Measurements from ENCODE around the gene PI4K2A. TPM values are rescaled to one million over a fixed set of nuclear protein-coding genes. Genes with fewer than 3 reads are reported as not detected.

PI4K2A gene
- total RNA-seq, 1 donor from 2014 or later, result 11.9 TPM

- H3K4me1 Mint-ChIP-seq, result peaks cover 36% of the 10 kb centered on the region
- H3K4me1 ChIP-seq, result peaks cover 40% of the 10 kb centered on the region
- no peaks in the 10 kb centered on the region for H3K36me3 ChIP-seq
- H3K27me3 ChIP-seq, result no peaks in the 10 kb centered on the region
- peak overlapping the region; percentile 31 for H2AFZ ChIP-seq (replicated peaks)
- H3K9ac ChIP-seq, result no peak overlapping the region
- peaks cover 14% of the 10 kb centered on the region for H4K20me1 ChIP-seq (ENCODE audit: low read depth)
- peak overlapping the region; percentile 20 for H3K27ac Mint-ChIP-seq
- TF ChIP-seq EZH2 (IDR thresholded peaks at IDR 0.05) (no peak), CTCF (IDR thresholded peaks at IDR 0.05) (no peak), EZH2phosphoT487 (IDR thresholded peaks at IDR 0.05) (no peak)
- H3K79me2 ChIP-seq (ENCODE audit: low read depth), result peaks cover 26% of the 10 kb centered on the region
- peaks cover 4% of the 10 kb centered on the region for H3K27me3 Mint-ChIP-seq (ENCODE audit: insufficient read depth, low read depth)
- peaks cover 43% of the 10 kb centered on the region for H3F3A ChIP-seq (ENCODE audit: low read depth)
- H3K4me2 ChIP-seq, result peak overlapping the region; percentile 60
- peaks cover 1% of the 10 kb centered on the region for H3K36me3 Mint-ChIP-seq
- H3K9me3 Mint-ChIP-seq, result no peaks in the 10 kb centered on the region
- no peak overlapping the region for H3K4me3 Mint-ChIP-seq
- peak; percentile 48 for DNase-seq (ENCODE audit: low spot score)
- peak overlapping the region; percentile 73 for H3K27ac ChIP-seq
- no peak overlapping the region for H3K4me3 ChIP-seq
- H3K9me3 ChIP-seq (ENCODE audit: low read depth), result no peaks in the 10 kb centered on the region
Observed at GRCh38 chr10:97718659-97719142, 78.2 kb downstream of the PI4K2A start.

GRCh38 chr10:97719602-97720001 lies 79.1 kb downstream of the PI4K2A start:
- Mint-ChIP-seq H3K27me3 (ENCODE audit: insufficient read depth, low read depth) (peaks cover 4% of the 10 kb centered on the region), H3K27ac (no peak overlapping the region), H3K4me3 (no peak overlapping the region), H3K4me1 (peaks cover 34% of the 10 kb centered on the region), H3K9me3 (no peaks in the 10 kb centered on the region), H3K36me3 (peaks cover 1% of the 10 kb centered on the region)
- Histone ChIP-seq H3F3A (ENCODE audit: low read depth) (peaks cover 35% of the 10 kb centered on the region), H3K27ac (no peak overlapping the region), H3K36me3 (no peaks in the 10 kb centered on the region), H3K9me3 (ENCODE audit: low read depth) (no peaks in the 10 kb centered on the region), H3K9ac (no peak overlapping the region), H3K27me3 (no peaks in the 10 kb centered on the region), H4K20me1 (ENCODE audit: low read depth) (peaks cover 14% of the 10 kb centered on the region), H2AFZ (replicated peaks) (no peak overlapping the region), H3K4me1 (peaks cover 40% of the 10 kb centered on the region), H3K4me2 (peak overlapping the region; percentile 28), H3K4me3 (no peak overlapping the region), H3K79me2 (ENCODE audit: low read depth) (peaks cover 26% of the 10 kb centered on the region)
- DNase-seq (ENCODE audit: low spot score), result no peak
- TF ChIP-seq EZH2 (IDR thresholded peaks at IDR 0.05) (no peak), CTCF (IDR thresholded peaks at IDR 0.05) (no peak), EZH2phosphoT487 (IDR thresholded peaks at IDR 0.05) (no peak)

- Histone ChIP-seq H4K20me1 (ENCODE audit: low read depth) (peaks cover 4% of the 10 kb centered on the region), H3K27ac (no peak overlapping the region), H3K4me2 (no peak overlapping the region), H3K9me3 (ENCODE audit: low read depth) (no peaks in the 10 kb centered on the region), H3K4me3 (no peak overlapping the region), H3K36me3 (no peaks in the 10 kb centered on the region), H3F3A (ENCODE audit: low read depth) (peaks cover 22% of the 10 kb centered on the region), H3K9ac (no peak overlapping the region), H3K27me3 (no peaks in the 10 kb centered on the region), H3K79me2 (ENCODE audit: low read depth) (peaks cover 3% of the 10 kb centered on the region), H2AFZ (replicated peaks) (no peak overlapping the region), H3K4me1 (peaks cover 26% of the 10 kb centered on the region)
- TF ChIP-seq EZH2 (IDR thresholded peaks at IDR 0.05), result no peak
- TF ChIP-seq CTCF (IDR thresholded peaks at IDR 0.05), result no peak
- no peak for TF ChIP-seq EZH2phosphoT487 (IDR thresholded peaks at IDR 0.05)
- H3K4me3 Mint-ChIP-seq, result no peak overlapping the region
- peaks cover 17% of the 10 kb centered on the region for H3K4me1 Mint-ChIP-seq
- H3K36me3 Mint-ChIP-seq, result peaks cover 1% of the 10 kb centered on the region
- peaks cover 6% of the 10 kb centered on the region for H3K27me3 Mint-ChIP-seq (ENCODE audit: insufficient read depth, low read depth)
- H3K27ac Mint-ChIP-seq, result no peak overlapping the region
- no peak for DNase-seq (ENCODE audit: low spot score)
- no peaks in the 10 kb centered on the region for H3K9me3 Mint-ChIP-seq
Observed at GRCh38 chr10:97721871-97722780, 81.7 kb downstream of the PI4K2A start.

Data from neural progenitor cell (in vitro differentiated cells).